ENCODE measurements around the gene IRF2BP1. TPM values are rescaled to one million over a fixed set of nuclear protein-coding genes. Genes with fewer than 3 reads are reported as not detected.

Gene IRF2BP1
- total and polyA plus RNA-seq, 2 of the 13 experiments (the other 11 are each of a cell fraction or from before 2014, with no cell fraction given): 4.3 to 14.3 TPM

GRCh38 chr19:45885556-45886426, at the start of gene IRF2BP1 (continued):
- peak; percentile 39; the same call in 1 of the 2 replicates for TF ChIP-seq TFDP1 (CRISPR knock-in tag; IDR thresholded peaks at IDR 0.05; ENCODE audit: borderline replicate concordance)
- TF ChIP-seq ZBTB2 (CRISPR knock-in tag; IDR thresholded peaks at IDR 0.05; ENCODE audit: low read depth): peak; percentile 97
- TF ChIP-seq FOSL2 (CRISPR knock-in tag; IDR thresholded peaks at IDR 0.05): peak; percentile 8; the same call in 1 of the 2 replicates
- 0 out of 2 replicates have a peak, but pooled peaks have one; percentile 5 for TF ChIP-seq REPIN1 (CRISPR knock-in tag; IDR thresholded peaks at IDR 0.05; ENCODE audit: borderline replicate concordance, low read depth)
- TF ChIP-seq MAFK (conservative IDR thresholded peaks at IDR 0.05 in 1 of 2, IDR thresholded peaks at IDR 0.05 in 1 of 2; ENCODE audit: low read length in 2 of 2): no peak
- no peak for TF ChIP-seq POLR2G (IDR thresholded peaks at IDR 0.05; ENCODE audit: low read depth, low read length)
- peak; percentile 36; the same call in 1 of the 2 replicates for TF ChIP-seq HOXA9 (CRISPR knock-in tag; IDR thresholded peaks at IDR 0.05; ENCODE audit: borderline replicate concordance)
- no peak for TF ChIP-seq ZNF549 (CRISPR knock-in tag; IDR thresholded peaks at IDR 0.05)
- TF ChIP-seq DMAP1 (CRISPR knock-in tag; IDR thresholded peaks at IDR 0.05): peak; percentile 39
- peak; percentile 16; the same call in 1 of the 2 replicates for TF ChIP-seq BORCS8-MEF2B (CRISPR knock-in tag; IDR thresholded peaks at IDR 0.05)
- TF ChIP-seq KLF15 (CRISPR knock-in tag; IDR thresholded peaks at IDR 0.05; ENCODE audit: borderline replicate concordance): 0 out of 2 replicates have a peak, but pooled peaks have one; percentile 34
- TF ChIP-seq HES4 (CRISPR knock-in tag; IDR thresholded peaks at IDR 0.05; ENCODE audit: borderline replicate concordance): 0 out of 2 replicates have a peak, but pooled peaks have one; percentile 67
- TF ChIP-seq ZNF724P (CRISPR knock-in tag; IDR thresholded peaks at IDR 0.05; ENCODE audit: borderline replicate concordance): no peak
- TF ChIP-seq ZNF687 (CRISPR knock-in tag; IDR thresholded peaks at IDR 0.05): peak; percentile 86
- peak; percentile 65; the same call in 1 of the 2 replicates for TF ChIP-seq ELF3 (CRISPR knock-in tag; IDR thresholded peaks at IDR 0.05)
- TF ChIP-seq ZNF382 (CRISPR knock-in tag; IDR thresholded peaks at IDR 0.05; ENCODE audit: borderline replicate concordance): no peak
- TF ChIP-seq FOXO4 (CRISPR knock-in tag; conservative IDR thresholded peaks at IDR 0.05): peak; percentile 82; the same call in 1 of the 2 replicates
- no peak for TF ChIP-seq NONO (IDR thresholded peaks at IDR 0.05)
- TF ChIP-seq NONO (CRISPR knock-in tag; conservative IDR thresholded peaks at IDR 0.05): no peak; the same call in 1 of the 2 replicates
- TF ChIP-seq IKZF4 (CRISPR knock-in tag; IDR thresholded peaks at IDR 0.05; ENCODE audit: borderline replicate concordance, low read depth, not compliant biosample characterization): peak; percentile 69

Measured in HepG2 (cell line).